OCI-LY1 (cell line): ENCODE results near the gene COX6A1.

Source experiments
- H2AFZ ChIP-seq: fragments of 200-600 bp; sonication (generic), shearing (Covaris generic); 2 replicates; pipeline ENCODE4 v1.6.0; 2014; ENCODE audit warnings: antibody characterized with exemption, mild to moderate bottlenecking, low read length
- H3F3A ChIP-seq: fragments of 200-600 bp; sonication (generic), shearing (Covaris generic); 2 replicates; pipeline ENCODE4 v1.6.0; 2014; ENCODE audit warnings: mild to moderate bottlenecking, antibody characterized with exemption, low read length, moderate library complexity; ENCODE audit not compliant: insufficient read depth
- H3K27ac ChIP-seq: fragments of 200-600 bp; sonication (generic); 2 replicates; pipeline ENCODE4 v1.5.1; 2014; ENCODE audit warnings: low read length, mixed run types, mild to moderate bottlenecking, low read depth; ENCODE audit not compliant: poor library complexity, severe bottlenecking
- H3K27me3 ChIP-seq: fragments of 200-600 bp; sonication (generic); 2 replicates; pipeline ENCODE4 v1.6.0; 2014; ENCODE audit warnings: antibody characterized with exemption, mild to moderate bottlenecking, low read length, moderate library complexity; ENCODE audit not compliant: insufficient read depth
- H3K36me3 ChIP-seq: fragments of 200-600 bp; sonication (generic); 2 replicates; pipeline ENCODE4 v1.6.1; 2014; ENCODE audit warnings: mild to moderate bottlenecking, antibody characterized with exemption, low read length, moderate library complexity, mixed read lengths; ENCODE audit not compliant: insufficient read depth
- H3K4me1 ChIP-seq: fragments of 200-600 bp; sonication (generic); 2 replicates; pipeline ENCODE4 v1.5.1; 2014; ENCODE audit warnings: mild to moderate bottlenecking, low read length, moderate library complexity; ENCODE audit not compliant: insufficient read depth, severe bottlenecking
- H3K4me2 ChIP-seq: fragments of 200-600 bp; sonication (generic), shearing (Covaris generic); 2 replicates; pipeline ENCODE4 v1.6.1; 2014; ENCODE audit warnings: low read length
- H3K4me3 ChIP-seq: fragments of 200-600 bp; sonication (generic); 2 replicates; pipeline ENCODE4 v1.5.1; 2014; ENCODE audit warnings: low read length, low read depth, mild to moderate bottlenecking, mixed read lengths; ENCODE audit not compliant: poor library complexity, severe bottlenecking
- H3K79me2 ChIP-seq: fragments of 200-600 bp; shearing (Covaris generic); 2 replicates; pipeline ENCODE4 v1.6.1; 2016; ENCODE audit warnings: mixed run types, low read length, mixed read lengths; ENCODE audit not compliant: insufficient read depth
- H3K9ac ChIP-seq: fragments of 200-600 bp; sonication (generic), shearing (Covaris generic); 2 replicates; pipeline ENCODE4 v1.6.1; 2014; ENCODE audit warnings: mild to moderate bottlenecking, low read length, mixed read lengths
- H3K9me2 ChIP-seq: fragments of 200-600 bp; sonication (generic), shearing (Covaris generic); 2 replicates; pipeline ENCODE4 v1.6.1; 2014; ENCODE audit warnings: low read depth, mild to moderate bottlenecking, low read length, mixed read lengths
- H3K9me3 ChIP-seq: fragments of 200-600 bp; shearing (Covaris generic); 2 replicates; pipeline ENCODE4 v1.6.1; 2014; ENCODE audit warnings: low read length, mixed read lengths
- H4K20me1 ChIP-seq: fragments of 200-600 bp; sonication (generic), shearing (Covaris generic); 2 replicates; pipeline ENCODE4 v1.6.0; 2016; ENCODE audit warnings: mild to moderate bottlenecking, low read length; ENCODE audit not compliant: insufficient read depth
- EZH2 ChIP-seq: fragments of 200-600 bp; sonication (generic), shearing (Covaris generic); IDR thresholded peaks from 2 replicates; pipeline ENCODE4 v1.8.0; 2017; ENCODE audit warnings: borderline replicate concordance, mixed run types, mild to moderate bottlenecking, antibody characterized with exemption, low read length, moderate library complexity, mixed read lengths
- TF ChIP-seq, protein P1 (sequence below): fragments of 200-600 bp; sonication (generic), shearing (Covaris generic); IDR thresholded peaks from 2 replicates; pipeline ENCODE4 v1.5.1; 2017; ENCODE audit warnings: mild to moderate bottlenecking, antibody characterized with exemption, low read length, moderate library complexity, mixed read lengths

The COX6A1 gene

DNA sequence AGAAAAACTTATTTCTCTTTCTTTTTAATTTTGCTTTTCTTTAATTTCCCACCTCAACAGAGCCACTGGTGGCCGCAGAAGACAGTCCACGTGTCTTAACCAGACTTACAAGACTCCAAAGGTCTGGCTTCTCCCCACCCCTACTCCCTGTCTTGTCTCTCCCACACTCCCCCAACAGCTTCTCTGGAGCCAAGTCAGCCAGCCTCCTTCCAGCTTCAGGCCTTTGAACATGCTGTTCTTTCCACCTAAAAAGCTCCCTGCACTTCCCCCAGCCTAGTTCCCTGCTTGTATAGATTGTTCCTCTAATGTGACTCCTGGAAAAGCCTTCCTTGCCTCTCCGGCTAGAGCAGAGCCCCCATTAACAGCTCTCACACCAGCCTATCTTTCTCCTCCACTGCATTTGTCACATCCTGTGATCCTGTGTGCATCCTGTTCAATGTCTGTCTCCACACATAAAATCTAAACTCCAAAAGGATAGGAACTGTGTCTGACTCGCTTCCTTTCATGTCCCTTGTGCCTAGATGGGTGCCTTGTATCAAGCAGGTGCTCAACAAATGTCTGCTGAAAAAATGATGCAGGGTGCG is 50.2 kb downstream of the COX6A1 start:
- Histone ChIP-seq H3K4me2 (no peak overlapping the region), H3K27ac (no peak overlapping the region), H3F3A (no peaks in the 10 kb centered on the region; the same call in 1 of the 2 replicates), H3K4me3 (no peak overlapping the region), H3K9ac (no peak overlapping the region), H3K9me2 (no peaks in the 10 kb centered on the region), H3K9me3 (no peaks in the 10 kb centered on the region), H3K36me3 (peaks cover 4% of the 10 kb centered on the region; the same call in 1 of the 2 replicates), H2AFZ (no peak overlapping the region), H3K4me1 (peaks cover 9% of the 10 kb centered on the region), H3K79me2 (no peaks in the 10 kb centered on the region), H3K27me3 (no peaks in the 10 kb centered on the region), H4K20me1 (no peaks in the 10 kb centered on the region)
- no peak for TF ChIP-seq EZH2
- TF ChIP-seq, protein P1, sequence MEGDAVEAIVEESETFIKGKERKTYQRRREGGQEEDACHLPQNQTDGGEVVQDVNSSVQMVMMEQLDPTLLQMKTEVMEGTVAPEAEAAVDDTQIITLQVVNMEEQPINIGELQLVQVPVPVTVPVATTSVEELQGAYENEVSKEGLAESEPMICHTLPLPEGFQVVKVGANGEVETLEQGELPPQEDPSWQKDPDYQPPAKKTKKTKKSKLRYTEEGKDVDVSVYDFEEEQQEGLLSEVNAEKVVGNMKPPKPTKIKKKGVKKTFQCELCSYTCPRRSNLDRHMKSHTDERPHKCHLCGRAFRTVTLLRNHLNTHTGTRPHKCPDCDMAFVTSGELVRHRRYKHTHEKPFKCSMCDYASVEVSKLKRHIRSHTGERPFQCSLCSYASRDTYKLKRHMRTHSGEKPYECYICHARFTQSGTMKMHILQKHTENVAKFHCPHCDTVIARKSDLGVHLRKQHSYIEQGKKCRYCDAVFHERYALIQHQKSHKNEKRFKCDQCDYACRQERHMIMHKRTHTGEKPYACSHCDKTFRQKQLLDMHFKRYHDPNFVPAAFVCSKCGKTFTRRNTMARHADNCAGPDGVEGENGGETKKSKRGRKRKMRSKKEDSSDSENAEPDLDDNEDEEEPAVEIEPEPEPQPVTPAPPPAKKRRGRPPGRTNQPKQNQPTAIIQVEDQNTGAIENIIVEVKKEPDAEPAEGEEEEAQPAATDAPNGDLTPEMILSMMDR: no peak

DNA sequence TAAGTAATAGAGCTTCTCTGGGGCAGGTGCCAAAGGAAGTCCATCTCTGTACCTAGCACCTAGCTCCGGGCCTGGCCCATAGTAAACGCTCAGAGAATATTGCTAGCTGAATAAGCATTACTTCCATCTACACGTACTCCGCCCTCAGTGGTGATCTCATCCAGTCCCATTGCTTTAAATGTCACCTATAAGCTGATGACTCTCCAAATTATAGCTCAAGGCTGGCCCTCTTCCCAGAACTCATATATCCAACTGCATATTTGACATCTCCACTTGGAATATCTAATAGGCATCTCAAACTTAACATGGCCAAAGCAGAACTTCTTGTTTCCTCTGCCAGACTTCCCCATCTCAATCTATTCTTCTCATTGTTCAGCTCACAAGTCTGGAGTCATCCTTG is 51.1 kb downstream of the COX6A1 start:
- H3K36me3 ChIP-seq: no peaks in the 10 kb centered on the region
- H3K27me3 ChIP-seq: no peaks in the 10 kb centered on the region
- no peaks in the 10 kb centered on the region for H4K20me1 ChIP-seq
- no peaks in the 10 kb centered on the region; the same call in 1 of the 2 replicates for H3F3A ChIP-seq
- H3K4me2 ChIP-seq: no peak overlapping the region
- H3K9ac ChIP-seq: no peak overlapping the region
- TF ChIP-seq, protein P1: no peak
- no peak for TF ChIP-seq EZH2
- H3K9me3 ChIP-seq: no peaks in the 10 kb centered on the region
- peaks cover 9% of the 10 kb centered on the region for H3K4me1 ChIP-seq
- H3K27ac ChIP-seq: no peak overlapping the region
- H2AFZ ChIP-seq: no peak overlapping the region
- no peak overlapping the region for H3K4me3 ChIP-seq
- H3K79me2 ChIP-seq: no peaks in the 10 kb centered on the region
- no peaks in the 10 kb centered on the region for H3K9me2 ChIP-seq

DNA sequence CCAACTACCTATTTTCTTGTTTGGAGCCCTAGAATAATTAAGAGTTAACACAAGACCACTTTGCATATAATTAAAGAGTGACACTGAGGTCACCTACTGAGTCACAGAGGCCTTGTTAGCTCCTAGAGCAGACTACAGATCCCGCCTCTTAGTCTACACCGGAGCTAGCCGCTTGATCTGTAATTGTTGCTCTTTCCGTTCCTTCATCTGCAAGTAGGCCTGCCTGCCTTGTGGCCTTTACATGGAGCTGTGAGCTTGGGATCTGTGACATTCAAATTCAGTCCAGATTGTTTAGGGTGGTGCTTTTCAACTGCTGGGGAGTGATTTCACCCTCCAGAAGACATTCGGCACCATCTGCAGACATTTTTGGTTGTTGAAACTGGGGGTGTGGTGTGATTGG is 52.4 kb downstream of the COX6A1 start:
- H4K20me1 ChIP-seq: no peaks in the 10 kb centered on the region
- no peaks in the 10 kb centered on the region; the same call in 1 of the 2 replicates for H3F3A ChIP-seq
- H2AFZ ChIP-seq: no peak overlapping the region
- TF ChIP-seq, protein P1: no peak
- TF ChIP-seq EZH2: no peak
- no peak overlapping the region for H3K4me3 ChIP-seq
- no peaks in the 10 kb centered on the region for H3K9me2 ChIP-seq
- H3K79me2 ChIP-seq: no peaks in the 10 kb centered on the region
- no peaks in the 10 kb centered on the region for H3K36me3 ChIP-seq
- no peak overlapping the region for H3K27ac ChIP-seq
- H3K9ac ChIP-seq: no peak overlapping the region
- no peaks in the 10 kb centered on the region for H3K9me3 ChIP-seq
- H3K4me2 ChIP-seq: no peak overlapping the region
- peaks cover 20% of the 10 kb centered on the region for H3K4me1 ChIP-seq
- H3K27me3 ChIP-seq: no peaks in the 10 kb centered on the region
